Epidermal melanocyte (primary cell): ENCODE data around the gene BMS1.
"Not testable (repeated sequence)": the region's sequence is repeated elsewhere in the genome, so short reads cannot be mapped to it uniquely, and the experiment has no call there.

Source experiments
- DNase-seq: peaks from one replicate; pipeline ENCODE4 v3.0.0; 2011; ENCODE audit warnings: low spot score; ENCODE audit not compliant: insufficient read length

Gene BMS1

DNA sequence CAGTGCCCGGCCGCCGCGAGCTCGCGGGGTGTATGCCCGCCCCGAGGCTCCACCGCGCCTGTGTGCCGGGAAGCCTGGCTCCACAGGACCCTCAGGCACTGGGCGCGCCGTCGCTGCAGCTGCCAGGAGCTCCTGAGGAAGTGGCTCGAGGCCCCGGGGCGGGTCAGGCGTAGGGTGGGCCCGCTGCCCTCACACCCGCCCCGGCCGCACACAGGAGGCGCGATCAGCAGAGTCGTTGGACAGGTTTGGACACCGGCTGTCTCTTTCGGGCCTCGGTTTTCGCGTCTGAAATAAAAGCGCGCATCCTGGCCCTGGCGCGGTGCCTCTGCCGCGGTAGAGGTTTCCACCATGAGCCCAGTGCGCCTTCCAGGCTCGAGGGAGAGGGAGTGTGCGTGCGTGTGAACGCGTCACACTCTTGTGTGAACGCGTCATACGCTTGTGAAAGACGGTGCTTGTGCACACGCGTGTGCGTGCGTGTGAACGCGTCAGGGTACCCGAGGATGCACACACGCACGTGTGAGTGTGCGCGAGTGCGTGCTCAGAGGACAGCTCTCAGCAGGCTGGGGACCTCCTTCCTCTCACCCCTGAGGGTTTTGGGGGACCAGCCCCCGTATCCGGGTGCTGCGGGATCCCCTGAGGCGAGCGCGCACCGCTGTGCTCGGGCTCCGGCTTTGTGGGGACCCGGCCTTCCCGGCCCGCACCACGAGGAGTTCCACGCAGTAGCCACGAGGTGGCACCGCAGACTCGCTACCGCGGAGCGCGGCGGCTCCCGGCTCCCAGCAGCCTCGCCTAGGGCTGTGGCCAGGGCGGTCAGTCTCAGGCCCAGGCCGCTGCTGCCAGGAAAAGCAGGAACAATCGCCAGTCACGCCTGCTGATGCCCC lies 83.8 kb downstream of the BMS1 start:
- peak; percentile 74 for DNase-seq

DNA sequence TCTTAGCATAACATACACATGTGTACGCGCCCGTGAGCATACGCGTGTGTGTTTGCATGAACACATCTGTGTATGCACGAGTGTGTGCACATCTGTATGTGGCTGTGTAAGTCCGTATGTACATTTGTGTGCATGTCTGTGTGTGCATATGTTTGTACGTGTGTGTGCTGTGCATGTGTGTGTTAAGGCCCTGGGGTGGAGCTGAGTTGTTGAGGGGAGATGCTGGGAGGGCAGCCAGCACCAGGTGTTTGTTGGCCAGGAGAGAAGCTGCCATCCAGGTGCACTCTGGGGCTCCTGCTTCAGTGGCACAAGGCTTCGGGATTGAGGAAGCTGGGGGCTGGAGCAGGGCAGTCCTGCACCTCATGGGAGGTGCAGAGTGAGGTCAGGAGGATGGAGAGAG lies 85.0 kb downstream of the BMS1 start:
- no peak for DNase-seq

DNA sequence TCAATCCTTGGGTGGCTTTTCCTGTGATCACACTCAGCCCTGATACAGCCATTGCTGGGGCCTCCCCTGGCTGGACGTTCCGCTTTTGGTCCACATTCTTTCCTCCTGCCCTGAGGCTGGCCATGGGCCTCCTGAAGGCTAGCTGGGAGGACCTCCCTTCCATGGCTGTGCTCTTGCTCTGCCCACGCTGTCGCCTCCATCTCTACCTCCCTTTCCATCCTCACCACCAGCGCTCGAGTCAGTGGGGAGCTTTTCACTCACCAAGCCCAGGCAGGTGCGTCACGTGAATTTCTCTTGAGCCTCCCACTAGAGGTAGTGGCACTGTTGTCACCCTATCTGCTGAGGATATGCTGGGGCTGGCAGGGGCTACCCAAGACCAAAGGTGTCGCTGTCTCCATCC lies 85.9 kb downstream of the BMS1 start:
- no peak for DNase-seq

- no peak for DNase-seq
These were observed 87.4 kb downstream of the BMS1 start for GRCh38 chr10:42869977-42870350.

- DNase-seq = not testable (repeated sequence)
These were observed 88.6 kb downstream of the BMS1 start for GRCh38 chr10:42871138-42871641.

- no peak for DNase-seq
These were observed 89.2 kb downstream of the BMS1 start for GRCh38 chr10:42871823-42872222.

GRCh38 chr10:42872865-42873435 lies 90.4 kb downstream of the BMS1 start:
- DNase-seq = no peak

DNA sequence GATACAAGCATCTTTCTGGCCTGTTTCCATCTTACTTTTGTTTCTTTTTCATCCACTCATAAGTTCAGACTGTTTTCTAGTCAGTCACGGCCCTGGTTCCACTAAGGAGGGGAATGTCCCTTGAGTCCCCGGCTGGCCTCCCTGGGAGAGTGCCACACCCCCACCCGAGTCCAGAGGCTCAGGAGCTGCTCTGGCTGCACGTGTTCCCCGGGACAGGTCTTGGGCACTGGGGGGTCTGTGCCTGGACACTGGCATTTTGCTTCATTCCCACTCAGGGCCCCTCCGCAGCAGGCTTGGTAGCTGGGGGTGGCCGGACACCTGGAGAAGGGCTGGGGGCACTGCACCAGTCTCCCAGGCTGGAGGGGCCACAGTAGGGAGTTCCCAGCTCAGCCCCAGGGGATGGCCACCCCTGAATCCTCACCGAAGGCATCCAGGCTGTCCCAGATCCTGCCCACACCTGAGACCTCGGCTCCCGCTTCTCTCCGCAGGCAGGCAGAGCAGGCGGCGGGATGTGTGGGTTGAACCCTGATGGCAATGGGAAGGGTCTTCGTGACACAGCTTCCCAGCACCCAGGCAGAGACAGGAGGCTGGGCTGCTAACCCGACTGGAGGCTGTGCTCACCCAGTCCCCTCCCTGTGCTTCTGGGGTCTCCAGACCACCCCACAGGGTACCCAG lies 92.3 kb downstream of the BMS1 start:
- DNase-seq = no peak

GRCh38 chr10:42875388-42875755 lies 92.8 kb downstream of the BMS1 start:
- no peak for DNase-seq

GRCh38 chr10:42875798-42876341 lies 93.3 kb downstream of the BMS1 start:
- peak; percentile 54 for DNase-seq

DNA sequence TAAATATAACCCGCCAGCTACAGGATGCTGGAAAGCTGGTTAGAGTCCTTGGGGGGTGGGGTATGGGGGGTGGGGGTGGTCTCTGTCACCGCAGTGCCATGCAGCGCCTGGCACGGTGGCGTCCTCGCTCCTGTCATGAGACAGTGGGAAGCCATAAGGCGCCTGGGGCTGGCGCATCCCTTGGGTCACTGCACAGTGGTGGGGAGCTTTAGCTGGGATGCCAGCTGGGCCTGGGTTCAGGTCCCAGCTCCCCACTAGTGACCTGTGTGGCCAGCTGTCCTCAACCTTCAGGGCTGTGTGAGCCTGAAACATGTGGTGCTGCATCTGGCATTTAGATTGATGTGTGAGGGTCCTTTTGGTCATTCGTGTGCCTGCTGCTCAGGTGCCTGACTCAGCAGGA lies 93.9 kb downstream of the BMS1 start:
- DNase-seq = no peak

GRCh38 chr10:42876945-42877344 lies 94.3 kb downstream of the BMS1 start:
- DNase-seq = no peak

- no peak for DNase-seq
These were observed 95.0 kb downstream of the BMS1 start for GRCh38 chr10:42877496-42878030.

- no peak for DNase-seq
These were observed 95.7 kb downstream of the BMS1 start for GRCh38 chr10:42878134-42878820.

- DNase-seq = no peak
These were observed 96.2 kb downstream of the BMS1 start for GRCh38 chr10:42878821-42879195.

DNA sequence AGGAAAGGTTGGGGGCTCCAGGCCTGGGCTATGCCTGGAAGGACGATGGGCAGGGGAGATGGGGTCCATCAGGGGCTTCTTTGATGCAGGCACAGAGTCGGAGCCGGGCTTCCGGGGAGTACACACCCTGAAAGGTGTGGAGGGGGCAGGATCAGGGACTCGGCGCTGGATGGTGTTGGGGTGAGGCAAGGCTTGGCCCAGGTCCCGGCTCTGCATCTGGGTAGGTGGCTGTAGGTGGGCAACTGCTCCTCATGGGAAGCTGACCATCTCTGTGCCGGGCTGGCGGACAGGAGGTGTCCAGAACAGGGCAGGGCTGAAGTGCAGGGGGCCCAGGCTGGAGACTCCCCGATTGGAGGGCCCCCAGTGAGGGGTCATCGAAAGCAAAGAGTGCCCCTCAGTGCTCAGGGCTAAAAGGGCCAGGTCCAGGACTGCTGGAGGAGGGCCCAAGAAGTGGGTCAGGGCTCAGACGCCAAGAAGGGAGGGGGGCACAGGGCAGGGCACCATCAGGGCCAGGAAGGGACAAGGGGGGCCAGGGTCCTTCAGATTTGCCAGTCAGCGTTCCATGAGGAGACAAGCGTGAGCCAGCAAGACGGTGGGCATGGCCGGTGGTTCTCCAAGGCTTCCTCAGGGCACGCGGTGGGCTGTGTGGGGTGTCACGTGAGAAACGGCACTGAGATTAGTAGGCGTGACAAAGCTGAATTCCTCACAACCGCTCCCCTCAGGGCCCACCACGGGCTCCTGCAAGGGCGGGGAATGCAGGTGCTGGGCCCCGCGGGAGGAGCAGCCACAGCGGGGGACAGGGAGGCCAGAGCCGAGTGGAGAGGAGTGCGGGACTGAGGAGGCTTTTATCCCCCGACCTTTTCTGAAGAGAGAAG lies 97.0 kb downstream of the BMS1 start:
- no peak for DNase-seq

GRCh38 chr10:42880255-42880620 lies 97.6 kb downstream of the BMS1 start:
- no peak for DNase-seq

DNA sequence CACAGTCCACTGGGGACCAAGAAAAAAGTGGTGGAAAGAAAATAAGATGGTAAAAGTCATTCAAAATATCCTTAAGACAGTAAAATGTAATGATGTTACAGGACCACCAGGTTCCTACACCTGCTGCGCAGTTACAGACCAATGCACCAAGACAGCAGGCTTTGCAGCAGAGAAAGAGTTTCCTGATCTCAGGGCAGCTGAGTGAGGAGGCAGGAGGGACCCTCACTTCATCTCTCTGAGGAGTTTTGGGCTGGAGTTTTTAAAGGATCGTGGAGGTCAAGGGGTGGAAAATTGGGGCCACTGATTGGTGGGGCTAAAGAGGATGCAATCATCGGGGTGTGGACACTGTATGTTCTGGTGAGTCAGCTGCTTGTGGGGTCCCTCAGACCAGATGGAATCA lies 100.0 kb downstream of the BMS1 start:
- no peak for DNase-seq
